ENCODE data around the gene RANBP9.

DNA sequence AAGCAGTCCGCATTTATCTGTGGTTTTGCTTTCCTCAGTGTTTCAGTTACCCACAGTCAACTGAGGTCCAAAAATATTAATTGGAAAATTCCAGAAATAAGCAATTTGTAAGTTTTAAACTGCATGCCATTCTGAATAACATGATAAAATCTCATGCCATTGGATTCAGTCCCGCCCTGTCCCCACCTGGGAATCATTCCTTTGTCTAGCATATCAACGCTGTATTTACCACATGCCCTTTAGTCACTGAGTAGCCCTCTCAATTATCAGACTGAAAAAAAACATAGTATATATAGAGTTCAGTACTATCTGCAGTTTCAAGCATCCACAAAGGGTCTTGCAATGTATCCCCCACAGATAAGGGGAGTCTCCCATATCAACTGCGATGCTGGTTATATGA lies 17.1 kb downstream of the RANBP9 start:
- TF ChIP-seq, protein P1, sequence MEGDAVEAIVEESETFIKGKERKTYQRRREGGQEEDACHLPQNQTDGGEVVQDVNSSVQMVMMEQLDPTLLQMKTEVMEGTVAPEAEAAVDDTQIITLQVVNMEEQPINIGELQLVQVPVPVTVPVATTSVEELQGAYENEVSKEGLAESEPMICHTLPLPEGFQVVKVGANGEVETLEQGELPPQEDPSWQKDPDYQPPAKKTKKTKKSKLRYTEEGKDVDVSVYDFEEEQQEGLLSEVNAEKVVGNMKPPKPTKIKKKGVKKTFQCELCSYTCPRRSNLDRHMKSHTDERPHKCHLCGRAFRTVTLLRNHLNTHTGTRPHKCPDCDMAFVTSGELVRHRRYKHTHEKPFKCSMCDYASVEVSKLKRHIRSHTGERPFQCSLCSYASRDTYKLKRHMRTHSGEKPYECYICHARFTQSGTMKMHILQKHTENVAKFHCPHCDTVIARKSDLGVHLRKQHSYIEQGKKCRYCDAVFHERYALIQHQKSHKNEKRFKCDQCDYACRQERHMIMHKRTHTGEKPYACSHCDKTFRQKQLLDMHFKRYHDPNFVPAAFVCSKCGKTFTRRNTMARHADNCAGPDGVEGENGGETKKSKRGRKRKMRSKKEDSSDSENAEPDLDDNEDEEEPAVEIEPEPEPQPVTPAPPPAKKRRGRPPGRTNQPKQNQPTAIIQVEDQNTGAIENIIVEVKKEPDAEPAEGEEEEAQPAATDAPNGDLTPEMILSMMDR (IDR thresholded peaks at IDR 0.05): no peak
- TF ChIP-seq EZH2 (IDR thresholded peaks at IDR 0.05): no peak

Measured in neural progenitor cell (in vitro differentiated cells).